GM23248 (cell line): Measurements from ENCODE around the gene HMOX1.

Experiments used
- EZH2 ChIP-seq: fragments of 200-600 bp; sonication (generic); IDR thresholded peaks from 2 replicates; pipeline ENCODE4 v1.6.1; 2018; ENCODE audit warnings: antibody characterized with exemption, mild to moderate bottlenecking; ENCODE audit not compliant: insufficient read depth, poor library complexity, severe bottlenecking
- EZH2phosphoT487 ChIP-seq: fragments of 200-600 bp; sonication (generic); IDR thresholded peaks from 2 replicates; pipeline ENCODE4 v1.6.1; 2018; ENCODE audit warnings: antibody characterized with exemption, moderate library complexity, mild to moderate bottlenecking, low read depth; ENCODE audit not compliant: insufficient read depth

DNA sequence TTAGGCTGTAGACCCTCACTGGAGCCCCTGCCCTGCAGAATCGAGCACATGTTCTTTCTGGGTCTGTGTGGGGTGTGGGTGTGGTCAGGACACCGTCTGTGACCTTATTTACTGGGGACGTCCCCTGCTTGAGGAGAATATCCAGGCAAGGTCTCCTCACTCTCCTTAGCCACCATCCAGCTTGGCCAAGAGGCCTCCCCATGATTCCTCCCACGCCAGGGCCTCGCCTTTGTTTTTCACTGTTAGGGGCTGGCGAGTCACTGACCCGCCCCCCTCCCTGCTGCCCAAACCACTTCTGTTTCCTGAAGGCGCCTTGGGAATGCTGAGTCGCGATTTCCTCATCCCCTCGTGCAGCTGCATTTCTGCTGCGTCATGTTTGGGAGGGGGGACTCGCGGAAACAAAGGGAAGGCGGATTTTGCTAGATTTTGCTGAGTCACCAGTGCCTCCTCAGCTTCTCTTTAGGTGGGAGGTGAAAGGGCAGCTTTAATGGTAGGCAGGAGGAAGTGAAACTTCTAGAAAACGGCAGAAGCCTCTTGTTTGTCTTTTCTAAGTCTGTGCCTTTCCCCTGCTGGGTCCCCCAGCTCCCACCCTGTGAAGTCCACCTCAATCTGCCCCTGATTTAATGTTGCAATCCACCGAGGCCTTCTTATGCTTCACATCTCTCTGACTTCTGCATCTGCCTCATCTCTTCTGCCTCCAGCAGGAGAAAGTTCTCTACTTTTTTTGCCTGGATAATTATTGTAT lies 4.0 kb upstream of the HMOX1 start:
- TF ChIP-seq EZH2, result no peak
- no peak for TF ChIP-seq EZH2phosphoT487
